GM18505 (cell line): ENCODE results near the gene CFAP90.

Experiments used
- ATAC-seq: cut with Tn5 transposase; IDR thresholded peaks from one replicate; pipeline ENCODE4 v1.9.1; 2021; ENCODE audit not compliant: unreplicated experiment
- POLR2A ChIP-seq: IDR thresholded peaks from 4 replicates; pipeline ENCODE4 v1.6.1; 2011; ENCODE audit warnings: borderline replicate concordance; ENCODE audit not compliant: insufficient read depth, insufficient read length; ENCODE audit errors: extremely low read depth

CFAP90 gene

DNA sequence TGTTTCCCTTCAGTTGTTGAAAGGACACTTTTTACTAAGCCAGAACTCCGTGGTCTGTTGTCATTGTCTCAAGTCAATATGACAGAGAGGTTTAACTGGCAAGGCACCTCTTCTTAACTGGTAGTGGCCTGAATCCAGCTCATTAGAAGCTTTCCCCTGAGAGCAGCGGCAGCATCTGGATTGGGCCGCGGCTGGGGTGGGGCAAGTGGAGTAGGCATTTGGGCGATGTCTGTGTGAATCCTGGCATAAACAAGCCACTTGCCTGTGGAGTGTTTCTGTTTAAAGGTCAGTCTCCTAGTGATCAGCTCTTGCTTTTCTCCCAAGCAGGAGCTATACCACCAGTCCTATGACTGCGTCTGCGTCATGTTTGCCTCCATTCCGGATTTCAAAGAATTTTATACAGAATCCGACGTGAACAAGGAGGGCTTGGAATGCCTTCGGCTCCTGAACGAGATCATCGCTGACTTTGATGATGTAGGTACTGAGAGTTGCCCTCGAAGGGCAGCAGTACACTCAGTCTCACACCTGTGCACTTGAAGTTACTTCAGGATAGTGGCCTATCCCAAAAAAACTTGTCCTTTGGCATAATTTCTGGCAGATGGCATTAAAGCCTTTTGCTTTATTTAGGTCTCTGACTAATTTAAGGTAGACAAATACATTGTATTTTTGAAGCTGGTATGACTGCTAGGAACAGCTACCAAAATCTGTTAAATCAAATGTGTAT lies 48.9 kb downstream of the CFAP90 start:
- no peak for TF ChIP-seq POLR2A
- ATAC-seq, result no peak

GRCh38 chr5:7795306-7795705 lies 55.6 kb downstream of the CFAP90 start:
- ATAC-seq, result no peak
- TF ChIP-seq POLR2A, result no peak

DNA sequence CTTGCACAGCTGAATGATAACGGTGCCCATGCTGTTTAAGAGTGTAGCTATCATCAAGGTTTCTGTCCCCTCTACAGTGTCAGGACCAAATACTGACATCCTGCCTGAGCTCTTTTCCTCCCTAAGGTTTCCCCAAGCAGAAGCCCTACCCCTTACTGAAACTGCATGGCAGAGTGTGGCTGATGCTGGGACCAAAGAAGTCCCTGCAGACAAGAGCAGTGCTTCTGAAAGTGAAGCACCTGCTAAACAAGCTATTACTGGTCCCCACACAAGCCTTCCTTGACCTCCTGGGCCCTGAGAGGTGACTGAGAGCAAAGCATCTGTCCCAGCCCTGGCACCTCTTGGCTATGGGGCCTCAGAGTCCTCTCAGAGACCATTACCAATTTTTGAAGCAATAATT lies 56.1 kb downstream of the CFAP90 start:
- peak; percentile 50 for ATAC-seq
- TF ChIP-seq POLR2A, result no peak

GRCh38 chr5:7794311-7794710 lies 56.6 kb downstream of the CFAP90 start:
- no peak for TF ChIP-seq POLR2A
- peak; percentile 88 for ATAC-seq

DNA sequence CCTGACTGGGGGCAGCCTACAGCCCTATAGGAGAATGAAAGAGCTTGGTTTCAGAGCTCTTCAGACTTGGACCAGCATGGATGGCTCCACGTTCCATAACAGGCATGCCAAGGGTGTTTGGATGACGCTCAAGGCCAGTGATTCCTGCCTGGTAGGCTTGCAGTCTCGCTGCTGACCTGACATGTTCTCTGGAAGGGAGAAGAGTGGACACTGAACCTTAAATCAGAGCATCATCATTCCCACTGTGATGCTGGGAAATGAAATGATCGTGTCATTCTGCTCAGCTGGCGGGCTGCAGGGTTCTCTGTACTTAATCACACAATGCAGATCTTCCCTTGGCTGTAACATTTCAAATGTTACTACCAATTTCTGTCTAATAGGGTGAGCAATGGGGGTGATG lies 57.0 kb downstream of the CFAP90 start:
- TF ChIP-seq POLR2A, result no peak
- peak; percentile 8 for ATAC-seq

DNA sequence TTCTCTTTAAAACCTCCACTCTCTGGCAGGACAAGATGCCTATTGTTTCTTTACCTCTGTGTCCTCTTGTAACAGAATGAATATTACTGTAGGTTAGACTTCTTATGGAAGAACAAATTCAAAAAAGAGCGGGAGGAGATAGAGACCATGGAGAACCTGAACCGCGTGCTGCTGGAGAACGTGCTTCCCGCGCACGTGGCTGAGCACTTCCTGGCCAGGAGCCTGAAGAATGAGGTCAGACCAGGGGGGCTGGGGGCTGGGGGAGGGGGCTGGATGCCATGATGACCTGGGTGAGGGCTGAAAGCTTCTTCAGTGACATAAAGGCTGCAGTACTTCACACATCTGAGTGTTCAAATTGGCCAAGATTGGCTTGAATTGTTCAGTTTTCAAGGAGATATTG lies 61.4 kb downstream of the CFAP90 start:
- ATAC-seq, result no peak
- no peak for TF ChIP-seq POLR2A

DNA sequence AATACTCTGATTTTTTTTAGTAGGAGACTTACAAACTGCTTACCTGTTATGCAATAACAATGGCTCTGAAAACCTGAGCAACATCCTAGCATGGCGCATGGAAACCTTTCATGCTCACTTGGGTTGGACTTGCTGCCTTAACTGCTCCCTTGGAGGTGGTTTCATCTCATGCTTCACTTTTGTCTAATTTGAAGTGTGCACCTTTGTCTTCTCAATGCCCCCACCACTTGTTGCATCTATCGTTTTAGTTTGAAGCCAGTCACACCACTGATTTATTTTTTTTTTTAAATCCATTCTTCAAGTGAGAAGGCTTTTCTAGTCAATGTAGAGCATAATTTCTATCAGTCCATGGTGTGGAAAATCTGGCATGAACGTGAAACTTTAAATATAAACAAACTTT lies 63.2 kb downstream of the CFAP90 start:
- no peak for ATAC-seq
- TF ChIP-seq POLR2A, result no peak

- no peak for ATAC-seq
- no peak for TF ChIP-seq POLR2A
Observed at GRCh38 chr5:7784683-7785380, 66.1 kb downstream of the CFAP90 start.

DNA sequence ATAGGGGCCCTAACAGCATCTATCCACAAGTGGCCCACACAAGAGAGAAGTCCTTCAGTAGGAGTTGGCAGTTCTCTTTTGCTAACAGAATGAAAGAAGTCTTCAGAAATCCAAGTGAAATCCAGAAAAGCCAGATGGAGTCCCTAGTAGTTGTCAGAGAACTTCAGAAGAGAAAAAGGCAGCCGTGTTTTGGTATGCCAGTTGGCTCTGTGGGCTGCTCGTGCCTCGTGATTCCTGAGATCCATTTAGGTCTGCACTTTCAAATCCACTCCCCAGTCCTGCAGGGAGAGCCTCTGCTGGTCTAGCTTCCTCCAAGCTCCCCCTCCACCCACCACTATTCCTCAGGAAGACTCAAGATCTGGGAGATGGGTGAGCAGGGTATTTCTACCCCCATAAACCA lies 69.0 kb downstream of the CFAP90 start:
- TF ChIP-seq POLR2A, result no peak
- no peak for ATAC-seq
